NT2/D1 (cell line): ENCODE data around the gene DLG4.

Source experiments
- YY1 ChIP-seq: IDR thresholded peaks from 2 replicates; pipeline ENCODE4 v1.6.1; 2011; ENCODE audit not compliant: insufficient read length, insufficient read depth
- ZNF274 ChIP-seq: IDR thresholded peaks from 2 replicates; pipeline ENCODE4 v1.6.1; 2011; ENCODE audit warnings: mild to moderate bottlenecking, low read depth, low read length

DNA sequence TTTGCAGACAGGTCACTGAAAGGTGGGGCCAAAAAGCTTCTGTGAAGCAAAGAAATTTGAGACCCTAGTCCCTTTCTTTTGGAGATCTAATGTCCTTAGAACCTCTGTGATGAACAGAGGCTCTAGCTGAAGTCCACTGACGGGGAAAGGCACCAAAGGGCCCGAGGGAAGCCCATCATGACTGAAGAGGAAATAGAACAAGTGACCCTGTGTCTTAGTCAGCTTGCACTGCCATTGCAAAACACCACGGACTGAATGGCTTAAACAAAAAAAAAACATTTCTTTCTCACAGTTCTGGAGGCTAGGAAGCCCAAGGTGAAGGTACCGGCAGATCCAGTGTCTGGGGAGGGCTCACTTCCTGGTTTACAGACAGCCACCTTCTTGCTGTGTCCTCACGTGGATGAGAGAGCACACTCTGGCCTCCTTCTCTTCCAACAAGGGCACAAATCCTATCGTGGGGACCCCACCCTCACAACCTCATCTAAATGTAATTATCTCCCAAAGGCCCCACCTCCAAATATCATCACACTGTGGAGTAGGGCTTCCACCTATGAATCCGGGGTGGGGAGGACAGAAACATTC is 80.7 kb downstream of the DLG4 start:
- no peak for TF ChIP-seq ZNF274
- no peak for TF ChIP-seq YY1
